ENCODE measurements around the gene NATD1.
A peak's percentile ranks its signal among the peaks of the same experiment; 100 is the strongest.

NATD1 gene

GRCh38 chr17:21252796-21253645 is at the start of gene NATD1:
NATD1 (minus strand) TSS chr17:21253410; CDS start chr17:21253264, 146 bp downstream.
- peak; percentile 83 for DNase-seq

GRCh38 chr17:21301593-21302550 is 48.7 kb upstream of the NATD1 start:
- DNase-seq = no peak

- no peak for DNase-seq
These were observed 47.7 kb upstream of the NATD1 start for GRCh38 chr17:21300601-21301571.

- no peak for DNase-seq
These were observed 46.9 kb upstream of the NATD1 start for GRCh38 chr17:21299981-21300600.

GRCh38 chr17:21298983-21299519 is 45.8 kb upstream of the NATD1 start:
- DNase-seq = no peak

GRCh38 chr17:21298056-21298982 is 45.1 kb upstream of the NATD1 start:
- no peak for DNase-seq

GRCh38 chr17:21297597-21297996 is 44.4 kb upstream of the NATD1 start:
- DNase-seq = no peak

- no peak for DNase-seq
These were observed 43.9 kb upstream of the NATD1 start for GRCh38 chr17:21297026-21297520.

- no peak for DNase-seq
These were observed 43.2 kb upstream of the NATD1 start for GRCh38 chr17:21296097-21297025.

- DNase-seq = no peak
These were observed 42.1 kb upstream of the NATD1 start for GRCh38 chr17:21295036-21295952.

- no peak for DNase-seq
These were observed 41.3 kb upstream of the NATD1 start for GRCh38 chr17:21294321-21295035.

GRCh38 chr17:21293831-21294210 is 40.6 kb upstream of the NATD1 start:
- DNase-seq = no peak

- DNase-seq = no peak
These were observed 39.9 kb upstream of the NATD1 start for GRCh38 chr17:21292867-21293830.

- DNase-seq = no peak
These were observed 38.7 kb upstream of the NATD1 start for GRCh38 chr17:21291862-21292261.

- no peak for DNase-seq
These were observed 38.1 kb upstream of the NATD1 start for GRCh38 chr17:21291357-21291756.
